ENCODE measurements around the gene NRG4.
A peak's percentile ranks its signal among the peaks of the same experiment; 100 is the strongest.
"Not testable (repeated sequence)": the region's sequence is repeated elsewhere in the genome, so short reads cannot be mapped to it uniquely, and the experiment has no call there.

NRG4 gene

GRCh38 chr15:75926931-75927330 is 85.3 kb downstream of the NRG4 start:
- no peak for DNase-seq (ENCODE audit: low spot score)

GRCh38 chr15:75925440-75925839 is 86.8 kb downstream of the NRG4 start:
- DNase-seq (ENCODE audit: low spot score): no peak

GRCh38 chr15:75924576-75924975 is 87.6 kb downstream of the NRG4 start:
- no peak for DNase-seq (ENCODE audit: low spot score)

- DNase-seq (ENCODE audit: low spot score): no peak
Observed at GRCh38 chr15:75923756-75924155, 88.5 kb downstream of the NRG4 start.

GRCh38 chr15:75921732-75922703 is 90.2 kb downstream of the NRG4 start:
- DNase-seq (ENCODE audit: low spot score): peak; percentile 46

GRCh38 chr15:75920079-75920478 is 92.1 kb downstream of the NRG4 start:
- DNase-seq (ENCODE audit: low spot score): no peak

- no peak for DNase-seq (ENCODE audit: low spot score)
Observed at GRCh38 chr15:75918135-75918534, 94.1 kb downstream of the NRG4 start.

- no peak for DNase-seq (ENCODE audit: low spot score)
Observed at GRCh38 chr15:75916978-75917377, 95.2 kb downstream of the NRG4 start.

GRCh38 chr15:75910355-75910754 is 101.9 kb downstream of the NRG4 start:
- DNase-seq (ENCODE audit: low spot score): not testable (repeated sequence)

- DNase-seq (ENCODE audit: low spot score): no peak
Observed at GRCh38 chr15:75905231-75905630, 107.0 kb downstream of the NRG4 start.

GRCh38 chr15:75903331-75904239 is 108.6 kb downstream of the NRG4 start, which contains the start of gene FBXO22:
FBXO22 (plus strand) TSS chr15:75903878; CDS start chr15:75903964, 86 bp downstream.
- DNase-seq (ENCODE audit: low spot score): peak; percentile 87

- DNase-seq (ENCODE audit: low spot score): no peak
Observed at GRCh38 chr15:75902129-75902557, 110.1 kb downstream of the NRG4 start.

- no peak for DNase-seq (ENCODE audit: low spot score)
Observed at GRCh38 chr15:75900577-75900976, 111.6 kb downstream of the NRG4 start.

- DNase-seq (ENCODE audit: low spot score): no peak
Observed at GRCh38 chr15:75895731-75896130, 116.5 kb downstream of the NRG4 start.

- no peak for DNase-seq (ENCODE audit: low spot score)
Observed at GRCh38 chr15:75891895-75892294, 120.3 kb downstream of the NRG4 start.

Measured in cerebellar cortex (tissue), 1 donor.